Measurements from ENCODE around the gene ZNF346.

GRCh38 chr5:177008716-177009115 is 13.8 kb upstream of the ZNF346 start:
- TF ChIP-seq POLR2AphosphoS5 (IDR thresholded peaks at IDR 0.05; ENCODE audit: low read depth, low read length): no peak
- no peak for TF ChIP-seq POLR2A (IDR thresholded peaks at IDR 0.05; ENCODE audit: low read depth, low read length)
- no peak for TF ChIP-seq TAF1 (IDR thresholded peaks at IDR 0.05; ENCODE audit: borderline replicate concordance, low read depth, low read length)

All from GM12892 (cell line).